Esophagus (tissue), 2 donors: Measurements from ENCODE around the gene CSNK2A1. TPM values are rescaled to one million over a fixed set of nuclear protein-coding genes. Genes with fewer than 3 reads are reported as not detected.
A peak's percentile ranks its signal among the peaks of the same experiment; 100 is the strongest.

Source experiments
- H3K27ac ChIP-seq, 2 donors: one replicate each; pipeline ENCODE4 v1.5.1; 2013; ENCODE audit warnings: low read depth in 2 of 2, mild to moderate bottlenecking in 2 of 2, inconsistent platforms in 1 of 2, low read length in 1 of 2, moderate library complexity in 1 of 2
- H3K27me3 ChIP-seq, 2 donors: one replicate each; pipeline ENCODE4 v1.6.1; 2013; ENCODE audit warnings: low read length in 2 of 2, control low read depth in 1 of 2, mild to moderate bottlenecking in 1 of 2; ENCODE audit not compliant: insufficient read depth in 2 of 2, control insufficient read depth in 1 of 2
- H3K36me3 ChIP-seq, 2 donors: one replicate each; pipeline ENCODE4 v1.6.1; 2013; ENCODE audit warnings: low read length in 1 of 2; ENCODE audit not compliant: control insufficient read depth in 2 of 2, insufficient read depth in 2 of 2
- H3K4me1 ChIP-seq, 2 donors: one replicate each; pipeline ENCODE4 v1.6.1; 2013; ENCODE audit warnings: low read length in 1 of 2; ENCODE audit not compliant: control insufficient read depth in 2 of 2, insufficient read depth in 2 of 2
- H3K4me3 ChIP-seq, 2 donors: one replicate each; pipeline ENCODE4 v1.5.1; 2013; ENCODE audit warnings: low read length in 2 of 2, mild to moderate bottlenecking in 2 of 2, low read depth in 1 of 2, moderate library complexity in 1 of 2
- H3K9me3 ChIP-seq, 2 donors: one replicate each; pipeline ENCODE4 v1.6.1; 2013; ENCODE audit warnings: mild to moderate bottlenecking in 2 of 2, low read depth in 1 of 2, low read length in 1 of 2, moderate library complexity in 1 of 2; ENCODE audit not compliant: control insufficient read depth in 2 of 2, insufficient read depth in 1 of 2
- WGBS, 2 donors: extraction: QIAGEN DNeasy Blood & Tissue Kit; methylation state at CpG; one replicate each; pipeline ENCODE4 v1.1.7; 2013; 5-methylcytosine and 5-hydroxymethylcytosine counted together
- polyA plus RNA-seq, 2 donors: library from polyadenylated mRNA; stranded (reverse); fragments of 200-250 nt; gene quantifications; one replicate each; pipeline ENCODE4 v1.2.3, GENCODE V29; 2013
- donor health status: healthy with polysubstance abuse.
- donor health status: Bipolar disorder and iron deficiency.

The CSNK2A1 gene
- polyA plus RNA-seq, 2 donors, result 22.2 to 31.7 TPM

DNA sequence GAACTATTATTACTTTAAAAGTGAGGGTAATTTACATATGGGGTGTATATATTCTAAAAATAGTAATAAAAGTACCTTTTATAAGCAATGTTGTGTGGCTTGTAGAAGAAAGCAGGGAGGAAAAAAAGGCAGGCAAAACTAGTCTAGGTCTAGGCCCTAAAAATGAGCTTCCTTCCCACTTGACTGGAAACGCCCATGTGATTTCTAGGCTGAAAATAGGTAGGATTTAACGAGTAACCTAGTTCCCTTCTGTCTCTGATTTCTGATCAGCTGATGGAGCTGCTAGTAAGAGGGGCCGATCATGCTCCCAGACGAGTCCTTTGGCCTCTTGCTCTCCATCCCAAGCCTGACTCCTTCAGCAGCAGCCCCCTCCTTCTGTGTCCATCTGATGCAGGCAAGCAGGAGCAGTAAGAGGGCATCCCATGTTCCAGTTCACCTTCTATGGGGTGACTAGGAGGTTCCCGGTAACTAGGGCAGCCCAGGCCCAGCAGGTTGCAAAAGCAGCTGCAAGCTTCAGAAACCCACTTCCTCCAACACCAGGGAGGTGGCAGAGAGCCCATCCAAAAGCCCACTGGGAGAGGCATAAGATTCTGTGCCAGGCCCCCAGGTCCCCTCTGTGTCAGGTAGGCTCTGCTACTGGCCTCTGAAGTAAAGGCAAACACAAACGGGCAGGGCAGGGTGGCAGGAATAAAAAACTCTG lies 105.7 kb downstream of the CSNK2A1 start:
- Histone ChIP-seq H3K27ac (no peak overlapping the region), H3K36me3 (peaks cover 15 to 51% of the 10 kb centered on the region in 2 donors), H3K9me3 (no peaks in the 10 kb centered on the region), H3K4me3 (no peak overlapping the region), H3K27me3 (no peaks in the 10 kb centered on the region), H3K4me1 (peaks cover 0 to 5% of the 10 kb centered on the region in 2 donors)
- 67 to 71% methylated on average over 6 of the region's 6 CpGs for WGBS, 2 donors

DNA sequence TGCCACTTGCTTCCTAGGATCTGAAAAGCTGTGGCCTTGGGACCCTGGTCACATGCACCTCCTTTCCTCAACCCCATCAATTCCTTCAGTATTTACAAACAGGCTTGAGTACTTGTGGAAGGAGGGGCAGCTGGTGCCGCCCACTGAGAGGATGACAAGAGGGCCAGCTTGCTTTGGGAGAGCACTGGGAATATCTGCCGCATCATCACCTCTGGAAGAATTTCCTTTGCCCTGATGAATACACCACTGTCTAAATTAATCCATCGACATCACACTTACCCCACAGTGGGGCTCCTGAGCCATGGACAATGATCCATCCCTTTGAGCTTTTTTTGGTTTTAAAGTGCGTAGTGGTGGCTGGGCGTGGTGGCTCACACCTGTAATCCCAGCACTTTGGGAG lies 107.1 kb downstream of the CSNK2A1 start:
- H3K36me3 ChIP-seq, result peaks cover 12 to 57% of the 10 kb centered on the region in 2 donors
- no peaks in the 10 kb centered on the region for H3K9me3 ChIP-seq
- H3K4me3 ChIP-seq, result no peak overlapping the region
- no peak overlapping the region for H3K27ac ChIP-seq
- H3K27me3 ChIP-seq, result no peaks in the 10 kb centered on the region
- 95 to 96% methylated on average over 5 of the region's 5 CpGs for WGBS, 2 donors
- H3K4me1 ChIP-seq, result peaks cover 0 to 5% of the 10 kb centered on the region in 2 donors

DNA sequence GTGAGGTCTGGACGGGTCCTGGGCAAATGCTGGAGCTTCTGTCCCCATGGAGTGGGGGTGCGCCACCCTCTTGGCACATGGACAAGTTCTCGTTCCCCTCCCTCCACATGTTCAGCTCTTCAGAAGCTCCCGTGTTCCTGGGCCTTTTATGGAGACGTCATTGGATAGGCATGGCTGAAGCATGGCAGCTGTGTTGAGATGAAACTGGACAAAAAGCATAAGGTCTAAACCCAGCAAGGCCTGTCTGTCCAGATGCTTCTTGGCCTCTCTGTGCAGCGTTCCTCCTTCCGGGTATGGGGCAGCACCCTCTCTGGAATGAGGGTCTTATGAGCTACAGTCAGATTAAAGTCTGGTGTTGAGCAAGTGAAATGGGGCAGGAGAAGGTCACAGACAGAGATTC lies 108.0 kb downstream of the CSNK2A1 start:
- no peak overlapping the region for H3K27ac ChIP-seq
- no peak overlapping the region for H3K4me3 ChIP-seq
- WGBS, 2 donors, result 72 to 77% methylated on average over 7 of the region's 7 CpGs
- H3K36me3 ChIP-seq, result peaks cover 13 to 60% of the 10 kb centered on the region in 2 donors
- no peaks in the 10 kb centered on the region for H3K9me3 ChIP-seq
- peaks cover 0 to 5% of the 10 kb centered on the region in 2 donors for H3K4me1 ChIP-seq
- no peaks in the 10 kb centered on the region for H3K27me3 ChIP-seq

DNA sequence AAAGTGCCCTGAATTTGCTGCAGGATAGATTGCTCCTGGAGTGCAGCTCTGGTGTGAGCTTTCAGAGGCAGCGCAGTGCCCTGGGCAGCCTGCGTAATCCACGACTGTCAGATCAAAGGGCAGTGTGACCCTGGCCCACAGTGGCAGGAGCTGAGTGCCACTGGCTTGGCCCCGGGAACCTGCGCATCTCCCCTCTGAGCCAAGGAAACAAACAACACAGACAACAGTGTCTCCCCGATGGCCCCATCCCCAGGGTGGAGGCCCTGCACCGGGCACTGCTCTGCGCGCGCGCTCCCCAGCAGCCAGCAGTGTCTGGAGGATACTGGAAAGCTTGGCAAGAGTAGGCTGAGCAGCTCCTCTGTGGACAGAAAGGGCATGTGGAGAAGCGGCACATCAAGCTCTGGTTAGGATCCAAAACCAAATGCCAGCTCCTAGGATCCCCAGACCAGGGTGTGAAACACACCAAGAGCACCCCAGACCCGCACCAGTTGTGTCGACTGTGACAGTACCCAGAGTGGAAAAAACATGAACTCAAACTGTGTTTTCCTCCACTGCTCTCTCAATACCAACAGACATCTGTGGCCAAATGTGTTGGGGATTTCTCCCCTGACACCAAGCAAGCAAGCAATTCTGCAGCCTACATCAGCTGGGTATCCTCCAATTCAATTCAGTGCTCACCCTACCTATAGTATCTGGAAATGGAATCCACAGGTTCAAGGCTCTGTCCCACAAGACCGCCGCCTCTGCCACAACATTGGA lies 108.8 kb downstream of the CSNK2A1 start:
- no peak overlapping the region for H3K4me3 ChIP-seq
- no peaks in the 10 kb centered on the region for H3K27me3 ChIP-seq
- H3K9me3 ChIP-seq, result no peaks in the 10 kb centered on the region
- WGBS, 2 donors, result 88% methylated on average over 16 of the region's 16 CpGs
- H3K4me1 ChIP-seq, result peaks cover 0 to 5% of the 10 kb centered on the region in 2 donors
- H3K36me3 ChIP-seq, result peaks cover 16 to 58% of the 10 kb centered on the region in 2 donors
- H3K27ac ChIP-seq, result no peak overlapping the region

DNA sequence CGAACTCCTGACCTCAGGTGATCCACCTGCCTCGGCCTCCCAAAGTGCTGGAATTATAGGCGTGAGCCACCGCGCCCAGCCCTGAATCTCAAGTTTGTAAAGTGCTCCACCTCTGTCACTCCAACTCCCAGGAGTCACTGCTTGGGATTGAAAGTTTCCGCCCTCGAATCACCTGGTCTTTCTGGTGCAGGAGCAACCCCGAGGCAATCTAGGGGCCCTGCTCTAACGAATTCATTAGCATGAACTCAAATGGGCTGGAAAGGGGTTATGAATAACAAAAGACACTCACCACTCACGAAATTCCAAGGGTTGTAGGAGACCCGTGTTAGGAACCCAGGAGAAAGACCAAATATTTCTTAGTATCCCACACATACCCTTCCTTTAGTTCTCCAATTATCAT lies 109.4 kb downstream of the CSNK2A1 start:
- H3K36me3 ChIP-seq, result peaks cover 22 to 56% of the 10 kb centered on the region in 2 donors
- 62 to 63% methylated on average over 10 to 11 of the region's 11 CpGs for WGBS, 2 donors
- no peak overlapping the region for H3K4me3 ChIP-seq
- H3K27ac ChIP-seq, result no peak overlapping the region
- H3K27me3 ChIP-seq, result no peaks in the 10 kb centered on the region
- H3K9me3 ChIP-seq, result no peaks in the 10 kb centered on the region
- peaks cover 0 to 5% of the 10 kb centered on the region in 2 donors for H3K4me1 ChIP-seq

DNA sequence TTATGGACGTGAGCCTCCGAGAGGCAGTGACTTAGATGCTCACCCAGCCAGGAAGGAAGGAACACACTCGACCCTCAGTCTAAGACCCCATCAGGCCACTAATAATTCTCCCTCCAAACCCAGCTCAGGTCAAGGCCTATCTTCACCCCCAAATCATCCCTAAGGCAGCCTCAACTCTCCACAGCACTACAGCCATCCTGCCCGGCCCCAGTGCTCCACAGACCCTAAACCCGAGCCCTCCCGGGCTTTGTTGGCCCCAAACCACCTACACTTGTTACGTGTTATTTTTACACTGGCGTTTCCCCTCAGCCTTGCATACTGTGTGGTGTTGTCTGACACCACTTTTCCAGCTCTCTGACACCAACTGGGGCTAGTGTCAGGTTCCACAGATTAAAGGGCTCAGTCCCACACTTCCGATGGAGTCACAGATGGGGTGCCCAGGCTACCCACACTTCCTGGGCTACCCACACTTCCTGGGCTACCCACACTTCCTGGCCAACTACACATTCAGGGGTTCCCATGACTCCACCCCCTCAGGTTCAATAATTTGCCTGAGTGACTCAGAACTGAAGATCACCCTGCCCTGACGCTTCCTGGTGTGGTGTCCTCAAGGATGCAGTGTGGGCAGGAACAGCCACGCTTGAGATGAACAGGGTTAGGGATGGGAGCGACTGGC lies 110.2 kb downstream of the CSNK2A1 start:
- 65 to 70% methylated on average over 12 of the region's 12 CpGs for WGBS, 2 donors
- H3K9me3 ChIP-seq, result no peaks in the 10 kb centered on the region
- H3K36me3 ChIP-seq, result peaks cover 22 to 54% of the 10 kb centered on the region in 2 donors
- H3K27ac ChIP-seq, result peak overlapping the region in 1 of 2 donors; percentile 33
- H3K4me1 ChIP-seq, result peaks cover 0 to 2% of the 10 kb centered on the region in 2 donors
- H3K4me3 ChIP-seq, result no peak overlapping the region
- H3K27me3 ChIP-seq, result no peaks in the 10 kb centered on the region

DNA sequence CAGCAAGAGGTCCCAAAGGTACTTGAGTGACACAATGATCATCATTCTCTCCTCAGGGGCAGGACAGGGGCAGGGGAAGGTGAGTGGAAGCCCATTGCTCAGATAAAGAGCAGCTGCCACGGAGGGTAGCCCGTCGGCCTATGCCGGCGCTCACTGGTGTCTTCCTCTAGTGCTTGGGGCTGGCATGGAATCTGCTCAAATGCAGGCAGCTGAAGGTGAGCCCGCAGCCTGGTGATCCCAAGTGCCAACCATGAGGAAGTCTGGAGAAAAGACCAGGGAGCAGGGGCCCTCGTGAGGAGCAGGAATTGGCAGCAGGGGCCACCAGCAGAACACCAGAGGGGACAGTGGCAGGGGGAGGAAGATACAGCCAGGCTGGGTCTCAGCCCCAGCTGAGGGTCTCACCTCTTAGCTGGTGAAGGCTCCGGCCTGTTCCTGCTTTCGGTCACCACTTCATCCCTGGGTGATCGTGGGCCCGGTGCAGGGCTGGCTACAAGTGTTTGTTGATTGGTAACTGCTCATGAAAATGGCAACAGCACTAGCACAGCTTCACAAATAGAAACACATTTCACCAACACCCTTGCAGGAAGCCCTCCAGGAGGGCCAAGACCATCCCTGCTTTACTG lies 110.8 kb downstream of the CSNK2A1 start:
- no peaks in the 10 kb centered on the region for H3K9me3 ChIP-seq
- H3K27me3 ChIP-seq, result no peaks in the 10 kb centered on the region
- peaks cover 22 to 55% of the 10 kb centered on the region in 2 donors for H3K36me3 ChIP-seq
- WGBS, 2 donors, result 87% methylated on average over 11 of the region's 11 CpGs
- peaks cover 0 to 2% of the 10 kb centered on the region in 2 donors for H3K4me1 ChIP-seq
- peak overlapping the region in 1 of 2 donors; percentile 13 for H3K27ac ChIP-seq
- H3K4me3 ChIP-seq, result no peak overlapping the region

DNA sequence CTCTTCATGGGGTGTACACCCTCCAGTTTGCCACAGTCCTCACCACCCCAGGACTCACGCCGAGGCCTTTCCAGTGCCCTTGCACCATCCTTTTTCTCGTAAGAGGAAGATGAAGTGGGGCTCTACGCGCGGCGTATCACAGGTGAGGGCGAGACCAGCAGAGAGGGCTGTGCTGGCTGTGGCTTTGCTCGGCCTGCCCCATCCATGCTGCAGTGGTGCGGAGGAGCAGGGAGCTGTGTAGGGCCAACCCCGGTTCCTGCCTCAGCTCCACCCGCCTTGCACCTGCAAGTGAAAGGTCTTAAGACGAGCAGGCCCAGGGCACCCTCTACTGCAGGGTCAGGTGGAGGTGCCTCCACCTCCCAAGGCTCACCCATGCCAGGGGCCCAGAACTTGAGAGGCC lies 111.4 kb downstream of the CSNK2A1 start:
- Histone ChIP-seq H3K9me3 (no peaks in the 10 kb centered on the region), H3K4me1 (peaks cover 0 to 2% of the 10 kb centered on the region in 2 donors), H3K36me3 (peaks cover 22 to 58% of the 10 kb centered on the region in 2 donors), H3K4me3 (no peak overlapping the region), H3K27ac (no peak overlapping the region), H3K27me3 (no peaks in the 10 kb centered on the region)
- WGBS, 2 donors, result 88 to 89% methylated on average over 13 of the region's 13 CpGs
